ENCODE measurements around the gene TESPA1.
"Not testable (repeated sequence)": the region's sequence is repeated elsewhere in the genome, so short reads cannot be mapped to it uniquely, and the experiment has no call there.

Gene TESPA1, protein sequence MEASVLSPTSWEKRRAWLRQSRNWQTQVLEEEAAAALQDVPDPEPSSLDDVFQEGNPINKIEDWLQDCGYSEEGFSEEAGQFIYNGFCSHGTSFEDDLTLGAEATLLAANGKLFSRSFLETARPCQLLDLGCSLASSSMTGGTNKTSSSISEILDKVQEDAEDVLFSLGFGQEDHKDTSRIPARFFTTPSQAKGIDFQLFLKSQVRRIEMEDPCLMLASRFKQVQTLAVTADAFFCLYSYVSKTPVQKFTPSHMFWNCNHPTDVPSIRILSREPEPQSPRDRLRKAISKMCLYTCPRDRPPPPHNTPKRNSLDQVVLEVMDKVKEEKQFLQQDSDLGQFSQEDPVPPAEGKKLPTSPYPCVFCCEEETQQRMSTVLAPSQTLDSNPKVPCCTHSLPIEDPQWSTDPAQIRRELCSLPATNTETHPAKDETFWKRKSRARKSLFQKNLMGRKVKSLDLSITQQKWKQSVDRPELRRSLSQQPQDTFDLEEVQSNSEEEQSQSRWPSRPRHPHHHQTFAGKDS

GRCh38 chr12:54984658-54985376 lies at the start of gene TESPA1:
Gene TESPA1 (minus strand): TSS chr12:54984762. CDS start chr12:54974562, 10,200 bp downstream.
- DNase-seq (ENCODE audit: low read depth) = no peak

GRCh38 chr12:55034218-55034617 lies 49.7 kb upstream of the TESPA1 start:
- DNase-seq (ENCODE audit: low read depth) = no peak

DNA sequence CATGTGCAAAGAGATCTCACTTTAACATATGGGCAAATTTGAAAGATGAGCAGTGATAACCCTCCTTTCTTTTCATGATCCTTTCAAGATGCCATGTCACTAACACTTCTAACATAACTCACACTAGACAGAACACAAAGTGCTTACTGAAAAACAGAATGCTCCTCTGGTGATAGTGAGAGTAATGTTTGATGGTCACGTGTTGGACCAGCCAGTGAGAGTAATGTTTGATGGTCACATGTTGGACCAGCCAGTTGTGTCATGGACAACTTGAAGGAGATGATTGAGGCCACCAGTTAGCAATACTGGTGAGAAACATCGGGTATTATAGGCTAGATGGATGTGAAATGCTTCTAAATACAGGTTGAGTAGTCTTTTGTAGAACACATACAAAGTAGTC lies 40.9 kb upstream of the TESPA1 start:
- no peak for DNase-seq (ENCODE audit: low read depth)

- DNase-seq (ENCODE audit: low read depth) = no peak
These were observed 40.0 kb upstream of the TESPA1 start for GRCh38 chr12:55024575-55024974.

- peak; percentile 35 for DNase-seq (ENCODE audit: low read depth)
These were observed 35.2 kb upstream of the TESPA1 start, which contains the start of gene NEUROD4 for GRCh38 chr12:55019784-55020183. Gene NEUROD4 (plus strand): TSS chr12:55019974. CDS start chr12:55026440, 6,466 bp downstream.

DNA sequence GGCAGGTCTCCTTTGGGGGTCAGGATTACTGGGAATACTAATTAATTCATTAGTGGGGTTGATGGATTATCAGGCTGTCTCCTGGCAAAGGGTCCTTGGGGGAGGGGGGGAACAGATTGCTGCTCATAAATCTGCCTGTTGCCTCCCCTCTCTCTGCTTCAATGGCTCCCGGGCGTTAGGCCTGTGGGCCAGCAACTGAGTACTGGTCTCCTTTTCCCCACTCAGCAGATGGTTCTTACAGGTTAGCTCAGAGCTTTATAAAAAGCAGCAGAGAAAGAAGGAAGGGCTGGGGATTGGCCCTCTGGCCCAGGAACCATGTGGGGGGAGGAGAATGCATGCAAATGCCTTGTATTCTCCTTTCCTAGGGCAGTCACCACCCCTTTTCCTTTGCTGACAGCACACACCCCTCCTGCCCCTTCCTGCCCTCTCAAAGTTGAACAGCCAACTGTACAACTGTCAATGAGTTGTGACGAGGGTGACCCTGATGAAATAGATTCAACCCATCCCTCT lies 32.9 kb upstream of the TESPA1 start:
- DNase-seq (ENCODE audit: low read depth) = no peak

DNA sequence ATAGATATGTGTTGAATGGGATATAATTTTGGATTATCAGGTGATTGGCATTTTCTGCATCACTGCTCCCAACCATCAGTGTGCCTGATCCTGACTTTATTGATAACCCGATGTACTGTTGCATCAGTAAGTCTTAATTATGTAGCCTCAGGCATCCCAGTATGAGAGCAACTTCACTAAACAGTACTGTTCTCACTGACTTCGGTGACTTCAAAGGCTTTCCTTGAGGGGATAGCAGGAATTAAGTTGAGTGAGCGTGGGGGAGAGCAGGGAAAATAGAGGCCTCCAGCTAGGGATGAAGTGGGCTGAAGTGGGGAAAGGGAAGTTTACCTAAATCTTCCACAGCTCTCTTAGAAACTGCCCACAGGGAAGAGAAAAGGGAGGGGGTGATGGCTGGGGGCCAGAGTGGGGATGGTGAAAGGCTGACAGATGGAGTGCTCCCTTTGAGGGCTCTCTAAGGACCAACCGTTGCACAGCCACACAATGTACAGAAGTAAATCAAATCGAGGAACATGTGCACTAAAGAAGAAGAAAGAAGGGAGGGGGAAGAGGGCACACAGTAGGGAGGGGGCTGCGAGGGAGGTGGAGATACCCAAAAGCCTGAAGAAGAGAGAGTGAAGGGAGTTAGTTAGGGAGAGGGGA lies 24.5 kb upstream of the TESPA1 start:
- no peak for DNase-seq (ENCODE audit: low read depth)

DNA sequence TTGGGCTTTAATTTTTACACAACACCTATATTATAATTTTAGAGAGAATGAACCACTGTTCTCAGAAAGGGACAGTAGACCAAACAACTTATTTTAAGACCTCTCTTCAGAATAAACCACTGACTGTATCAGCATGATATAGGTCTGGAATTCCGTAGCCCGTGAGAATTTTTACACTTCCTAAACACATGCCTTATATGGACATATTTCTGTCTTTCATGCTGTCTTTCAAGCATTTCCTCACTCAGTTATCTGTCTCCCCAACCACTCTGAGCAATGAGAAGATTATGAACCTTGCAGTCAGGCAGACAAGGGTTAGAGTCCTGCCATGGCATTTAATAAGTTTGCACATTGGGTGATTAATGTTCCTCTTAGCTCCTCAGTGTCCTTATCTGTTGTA lies 17.8 kb upstream of the TESPA1 start:
- no peak for DNase-seq (ENCODE audit: low read depth)

- no peak for DNase-seq (ENCODE audit: low read depth)
These were observed 16.8 kb upstream of the TESPA1 start for GRCh38 chr12:55001198-55001868.

DNA sequence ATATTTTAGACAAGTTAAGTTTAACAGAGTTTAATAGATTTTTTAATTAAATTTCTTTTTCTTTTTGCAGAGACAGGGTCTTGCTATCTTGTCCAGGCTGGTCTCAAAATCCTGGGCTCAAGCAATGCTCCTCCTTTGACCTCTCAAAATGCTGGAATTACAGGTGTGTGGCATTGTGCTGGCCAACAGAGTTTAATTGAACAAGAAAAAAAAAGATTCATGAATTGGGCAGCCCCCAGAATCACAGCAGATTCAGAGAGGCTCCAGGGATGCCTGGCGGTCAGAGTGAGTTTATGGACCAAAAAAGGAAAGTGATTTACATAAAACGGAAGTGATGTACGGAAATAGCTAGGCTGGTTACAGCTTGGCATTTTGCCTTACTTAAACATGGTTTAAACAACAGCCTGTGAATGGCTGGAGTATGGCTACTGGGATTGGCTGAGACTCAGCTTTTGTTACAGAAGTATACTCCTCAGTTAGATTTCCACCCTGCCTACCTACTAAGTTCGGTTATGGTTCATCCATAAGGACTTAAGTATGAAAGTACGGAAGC lies 14.5 kb upstream of the TESPA1 start:
- no peak for DNase-seq (ENCODE audit: low read depth)

- DNase-seq (ENCODE audit: low read depth) = no peak
These were observed 13.5 kb upstream of the TESPA1 start for GRCh38 chr12:54997929-54998522.

GRCh38 chr12:54996205-54996604 lies 11.6 kb upstream of the TESPA1 start:
- DNase-seq (ENCODE audit: low read depth) = no peak

GRCh38 chr12:54993181-54993835 lies 8.7 kb upstream of the TESPA1 start:
- peak; percentile 24 for DNase-seq (ENCODE audit: low read depth)

GRCh38 chr12:54991991-54992375 lies 7.4 kb upstream of the TESPA1 start:
- no peak for DNase-seq (ENCODE audit: low read depth)

DNA sequence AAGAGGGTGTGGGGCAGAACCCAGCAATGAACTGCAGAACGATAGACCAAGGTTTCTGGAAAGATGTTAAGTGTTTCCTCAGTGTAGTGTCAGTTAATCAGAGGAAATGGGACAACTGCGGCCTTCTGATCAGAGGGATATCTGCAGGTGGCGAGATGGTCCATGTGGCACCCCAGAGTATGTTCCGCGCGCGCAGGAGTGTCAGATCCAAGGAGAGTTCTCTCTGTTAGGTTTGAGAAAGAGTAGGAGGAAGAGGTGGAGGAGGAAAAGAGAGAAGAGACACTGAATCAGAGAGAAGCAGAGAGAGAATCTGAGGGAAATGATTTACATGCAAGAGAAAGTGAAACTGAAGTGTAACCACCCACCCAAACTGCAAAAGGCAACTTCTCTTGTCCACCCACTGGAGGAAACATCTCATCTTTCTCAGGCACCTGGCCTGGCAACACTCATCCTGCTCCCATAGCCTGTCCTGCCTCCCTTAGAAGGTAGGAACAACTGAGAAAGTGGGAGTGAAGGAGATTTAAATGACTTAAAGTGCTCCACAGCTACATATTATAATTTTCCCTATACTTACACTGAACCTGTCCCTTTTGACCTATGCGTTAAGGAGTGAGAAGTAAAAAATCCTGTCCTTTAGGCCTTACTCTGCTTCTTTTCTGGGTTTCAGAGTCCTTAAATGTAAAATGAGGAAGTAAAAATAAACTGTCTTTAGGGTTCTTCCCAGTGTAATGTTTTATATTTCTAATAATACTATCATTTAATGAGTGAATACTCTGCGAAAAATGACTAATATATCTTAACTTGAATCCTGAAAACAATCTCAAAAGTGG lies 6.8 kb upstream of the TESPA1 start:
- no peak for DNase-seq (ENCODE audit: low read depth)

GRCh38 chr12:54989829-54990228 lies 5.3 kb upstream of the TESPA1 start:
- no peak for DNase-seq (ENCODE audit: low read depth)

- DNase-seq (ENCODE audit: low read depth) = no peak
These were observed 4.0 kb upstream of the TESPA1 start for GRCh38 chr12:54988402-54989054.

GRCh38 chr12:54987611-54988231 lies 3.2 kb upstream of the TESPA1 start:
- DNase-seq (ENCODE audit: low read depth) = no peak

- DNase-seq (ENCODE audit: low read depth) = not testable (repeated sequence)
These were observed 2.2 kb upstream of the TESPA1 start for GRCh38 chr12:54986773-54987172.
